ENCODE results near the gene RALGDS. TPM values are rescaled to one million over a fixed set of nuclear protein-coding genes. Genes with fewer than 3 reads are reported as not detected.

The RALGDS gene
- total and polyA plus RNA-seq, 2 donors (not counting 1 experiment from before 2014, with no cell fraction given): 62.4 to 88.0 TPM

DNA sequence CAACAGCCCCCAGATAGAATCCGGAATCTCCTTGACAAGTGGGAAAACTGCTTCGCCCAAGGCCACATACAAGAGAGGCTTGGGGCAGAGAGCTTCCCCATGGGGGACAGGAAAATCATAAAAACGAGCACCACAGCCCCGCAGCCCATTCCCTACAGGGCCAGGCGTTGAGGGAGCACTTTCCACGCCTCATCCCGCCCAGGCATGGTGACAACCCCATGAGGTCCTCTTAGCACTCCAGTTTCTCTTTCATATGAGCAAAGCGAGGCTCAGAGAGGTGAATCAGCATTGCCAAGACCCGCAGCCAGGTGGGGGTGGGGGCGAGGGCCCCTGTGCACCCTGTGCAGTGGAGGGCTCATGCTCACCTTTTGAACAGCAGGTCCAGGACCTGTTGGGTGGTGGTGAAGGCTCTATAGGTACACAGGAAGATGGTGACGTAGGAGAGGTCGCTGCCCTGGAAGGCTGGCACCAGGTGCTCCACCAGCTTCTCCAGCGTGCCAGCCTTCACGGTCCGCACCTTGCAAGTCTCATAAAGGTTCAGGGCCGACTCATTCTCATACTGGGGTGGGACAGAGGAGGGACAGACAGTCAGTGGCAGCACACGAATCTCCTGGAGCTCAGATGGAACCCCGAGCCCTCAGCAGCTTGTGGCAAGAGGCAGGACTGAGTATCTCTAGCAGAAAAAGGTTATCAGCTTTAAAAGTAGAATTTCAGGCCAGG lies 10.9 kb downstream of the RALGDS start:
- Histone ChIP-seq H2AFZ (ENCODE audit: insufficient read depth, low read depth, low read length, poor library complexity, severe bottlenecking) (no peak overlapping the region), H3K9ac (ENCODE audit: low read length) (no peak overlapping the region), H4K20me1 (ENCODE audit: control insufficient read depth, insufficient read depth, low read length, poor library complexity, severe bottlenecking) (peaks cover 25% of the 10 kb centered on the region), H3K27me3 (replicated peaks in 1 of 4; ENCODE audit: control extremely low read depth in 1 of 4, control insufficient read depth in 3 of 4, insufficient read depth in 4 of 4, low read length in 3 of 4) (no peaks in the 10 kb centered on the region), H3K79me2 (ENCODE audit: control insufficient read depth, insufficient read depth, low read length) (peaks cover 35% of the 10 kb centered on the region), H3K27ac (ENCODE audit: low read length in 2 of 2) (no peak overlapping the region), H3K4me1 (ENCODE audit: control insufficient read depth in 2 of 2, insufficient read depth in 2 of 2, low read length in 2 of 2) (peaks cover 33 to 36% of the 10 kb centered on the region in 2 donors), H3K4me3 (ENCODE audit: control extremely low read depth in 1 of 5, extremely low read depth in 1 of 5, insufficient read depth in 1 of 5, low read depth in 2 of 5, low read length in 4 of 5) (no peak overlapping the region), H3K4me2 (replicated peaks; ENCODE audit: low read depth, low read length, poor library complexity, severe bottlenecking) (no peak overlapping the region), H3K36me3 (replicated peaks in 1 of 2; ENCODE audit: control extremely low read depth in 1 of 2, control insufficient read depth in 1 of 2, extremely low read depth in 1 of 2, insufficient read depth in 2 of 2, low read length in 1 of 2) (peaks cover 0 to 48% of the 10 kb centered on the region in 2 experiments), H3K9me3 (ENCODE audit: control extremely low read depth in 1 of 3, control insufficient read depth in 2 of 3, insufficient read depth in 1 of 3, low read length in 2 of 3) (peaks cover 0 to 5% (median 0%) of the 10 kb centered on the region in 3 donors)
- peaks cover 32% of the 10 kb centered on the region for H3K4me1 Mint-ChIP-seq
- ATAC-seq (ENCODE audit: low read depth) (no peak), DNase-seq (no peak)
- intact Hi-C loops (cut with micrococcal nuclease): loop anchor here (10.0 kb wide), 1 partner anchor 365 kb away; the partner anchor contains the start of gene SLC2A6
- no peaks in the 10 kb centered on the region for H3K9me3 Mint-ChIP-seq (ENCODE audit: insufficient read depth)
- POLR2A ChIA-PET: interaction anchor here (0.7 kb wide), 1 partner anchor 7 kb away, joined by 3 read pairs; no protein-coding TSS in a partner anchor
- WGBS (ENCODE audit: insufficient coverage): 91% methylated on average over 18 of the region's 18 CpGs
- CTCF ChIA-PET: interaction anchor here (1.4 to 26.5 kb wide), 2 partner anchors 39 to 69 kb away, joined by 3 to 599 read pairs; no protein-coding TSS in a partner anchor
- no peak overlapping the region for H3K27ac Mint-ChIP-seq
- TF ChIP-seq EZH2 (IDR thresholded peaks at IDR 0.05; ENCODE audit: borderline replicate concordance, insufficient read depth, low read depth, low read length, poor library complexity, severe bottlenecking) (no peak), CTCF (IDR thresholded peaks at IDR 0.05) (no peak)
- H3K27me3 Mint-ChIP-seq: no peaks in the 10 kb centered on the region
- H3K4me3 Mint-ChIP-seq: no peak overlapping the region
